GM18526 (cell line): ENCODE data around the gene HES7.

Experiments used
- POLR2A ChIP-seq: IDR thresholded peaks from 3 replicates; pipeline ENCODE4 v1.6.1; 2011; ENCODE audit not compliant: insufficient read length; ENCODE audit errors: extremely low read depth

The HES7 gene

GRCh38 chr17:8121681-8122421, 2.1 kb downstream of the HES7 start:
- TF ChIP-seq POLR2A = no peak

- TF ChIP-seq POLR2A = no peak
These were observed 2.6 kb downstream of the HES7 start for GRCh38 chr17:8121407-8121680.

GRCh38 chr17:8120520-8121406, 3.1 kb downstream of the HES7 start:
- TF ChIP-seq POLR2A = no peak

GRCh38 chr17:8119581-8120519, 4.1 kb downstream of the HES7 start:
- no peak for TF ChIP-seq POLR2A

- no peak for TF ChIP-seq POLR2A
These were observed 4.9 kb downstream of the HES7 start for GRCh38 chr17:8118769-8119580.

GRCh38 chr17:8117980-8118768, 5.7 kb downstream of the HES7 start, which contains the start of gene ALOXE3:
Gene ALOXE3 (minus strand): TSS chr17:8118514. CDS start chr17:8117990, 524 bp downstream.
- TF ChIP-seq POLR2A = no peak

- no peak for TF ChIP-seq POLR2A
These were observed 6.4 kb downstream of the HES7 start for GRCh38 chr17:8117367-8117979.

- TF ChIP-seq POLR2A = no peak
These were observed 7.1 kb downstream of the HES7 start for GRCh38 chr17:8116776-8117175.

- TF ChIP-seq POLR2A = no peak
These were observed 13.0 kb downstream of the HES7 start for GRCh38 chr17:8110907-8111306.

- TF ChIP-seq POLR2A = no peak
These were observed 13.5 kb downstream of the HES7 start for GRCh38 chr17:8110456-8110804.

- TF ChIP-seq POLR2A = no peak
These were observed 14.0 kb downstream of the HES7 start for GRCh38 chr17:8109661-8110455.

GRCh38 chr17:8108972-8109660, 14.8 kb downstream of the HES7 start:
- no peak for TF ChIP-seq POLR2A

GRCh38 chr17:8105957-8106398, 17.9 kb downstream of the HES7 start:
- no peak for TF ChIP-seq POLR2A
